WTC11 (cell line): ENCODE results near the gene PRKCSH. TPM values are rescaled to one million over a fixed set of nuclear protein-coding genes. Genes with fewer than 3 reads are reported as not detected.

ENCODE experiments used
- ATAC-seq: fragments of 200-7000 bp; cut with Tn5 transposase; 2 replicates; pipeline ENCODE4 v1.10.0; 2021; ENCODE audit warnings: mild to moderate bottlenecking, moderate library complexity
- CTCF ChIA-PET: fragments of 300-600 bp; sonication (Branson Sonifier 250); formaldehyde crosslinking; loops from one replicate; lab custom pipeline; 2021; ENCODE audit warnings: antibody characterized with exemption; lab: Charles Lee
- POLR2A ChIA-PET: fragments of 350-600 bp; sonication (Branson Sonifier 250); formaldehyde crosslinking; loops from one replicate; lab custom pipeline; 2021; ENCODE audit warnings: antibody characterized with exemption; lab: Charles Lee
- DNase-seq: peaks from one replicate; pipeline ENCODE4 v3.0.0; 2021; ENCODE audit warnings: low spot score
- H3K27ac Mint-ChIP-seq: 2 replicates; pipeline ENCODE4 v1.8.0; 2021; ENCODE audit warnings: mixed read lengths
- H3K27me3 Mint-ChIP-seq: 2 replicates; pipeline ENCODE4 v1.8.0; 2021; ENCODE audit warnings: low read depth, mild to moderate bottlenecking, moderate library complexity, mixed read lengths
- H3K36me3 Mint-ChIP-seq: 2 replicates; pipeline ENCODE4 v1.8.0; 2021; ENCODE audit warnings: mixed read lengths
- H3K4me1 Mint-ChIP-seq: 2 replicates; pipeline ENCODE4 v1.8.0; 2022; ENCODE audit warnings: mixed read lengths
- H3K4me3 Mint-ChIP-seq: 2 replicates; pipeline ENCODE4 v1.8.0; 2021; ENCODE audit warnings: mild to moderate bottlenecking, moderate library complexity, mixed read lengths
- H3K9me3 Mint-ChIP-seq: 2 replicates; pipeline ENCODE4 v1.8.0; 2021; ENCODE audit warnings: mixed read lengths
- AR ChIP-seq: fragments of 250-450 bp; sonication (Bioruptor Pico); IDR thresholded peaks from 2 replicates; pipeline ENCODE4 v1.9.0; 2021; ENCODE audit warnings: mild to moderate bottlenecking
- ELF4 ChIP-seq: sonication (generic); formaldehyde crosslinking; IDR thresholded peaks from 2 replicates; pipeline ENCODE4 v1.8.1; 2022; ENCODE audit warnings: low read depth, mild to moderate bottlenecking, moderate library complexity, missing genetic modification reagents
- EMX1 ChIP-seq: fragments of 250-450 bp; sonication (Bioruptor Pico); IDR thresholded peaks from 2 replicates; pipeline ENCODE4 v1.8.0; 2021; ENCODE audit warnings: mild to moderate bottlenecking
- ESRRA ChIP-seq: sonication (generic); formaldehyde crosslinking; IDR thresholded peaks from 2 replicates; pipeline ENCODE4 v1.8.1; 2022; ENCODE audit warnings: mild to moderate bottlenecking, missing genetic modification reagents, borderline replicate concordance
- KAT7 ChIP-seq: sonication (generic); formaldehyde crosslinking; IDR thresholded peaks from 2 replicates; pipeline ENCODE4 v1.8.1; 2023; ENCODE audit warnings: missing genetic modification reagents, mild to moderate bottlenecking, borderline replicate concordance
- MAX ChIP-seq: sonication (generic); formaldehyde crosslinking; IDR thresholded peaks from 2 replicates; pipeline ENCODE4 v1.8.0; 2022; ENCODE audit warnings: mild to moderate bottlenecking, missing genetic modification reagents
- MYBL2 ChIP-seq: sonication (generic); formaldehyde crosslinking; IDR thresholded peaks from 2 replicates; pipeline ENCODE4 v1.8.1; 2023; ENCODE audit warnings: mild to moderate bottlenecking, moderate library complexity, missing genetic modification reagents
- NFE2L1 ChIP-seq: sonication (generic); formaldehyde crosslinking; IDR thresholded peaks from 2 replicates; pipeline ENCODE4 v1.8.1; 2023; ENCODE audit warnings: missing genetic modification reagents
- NR2C2 ChIP-seq: sonication (generic); formaldehyde crosslinking; IDR thresholded peaks from 2 replicates; pipeline ENCODE4 v1.8.0; 2022; ENCODE audit warnings: mild to moderate bottlenecking, missing genetic modification reagents
- PRDM15 ChIP-seq: sonication (generic); formaldehyde crosslinking; IDR thresholded peaks from 2 replicates; pipeline ENCODE4 v1.8.0; 2022; ENCODE audit warnings: missing genetic modification reagents
- SMAD3 ChIP-seq: sonication (generic); formaldehyde crosslinking; IDR thresholded peaks from 2 replicates; pipeline ENCODE4 v1.8.0; 2022; ENCODE audit warnings: missing genetic modification reagents, mild to moderate bottlenecking, borderline replicate concordance
- USF1 ChIP-seq: sonication (generic); formaldehyde crosslinking; IDR thresholded peaks from 2 replicates; pipeline ENCODE4 v1.8.0; 2022; ENCODE audit warnings: mild to moderate bottlenecking, missing genetic modification reagents
- ZNF138 ChIP-seq: sonication (generic); formaldehyde crosslinking; conservative IDR thresholded peaks from 2 replicates; pipeline ENCODE4 v1.8.1; 2022; ENCODE audit warnings: mild to moderate bottlenecking, moderate library complexity, missing genetic modification reagents
- ZNF263 ChIP-seq: sonication (generic); formaldehyde crosslinking; IDR thresholded peaks from 2 replicates; pipeline ENCODE4 v1.8.1; 2022; ENCODE audit warnings: low read depth, mild to moderate bottlenecking, moderate library complexity, missing genetic modification reagents
- ZNF281 ChIP-seq: sonication (generic); formaldehyde crosslinking; IDR thresholded peaks from 2 replicates; pipeline ENCODE4 v1.8.0; 2023; ENCODE audit warnings: mild to moderate bottlenecking, missing genetic modification reagents
- ZNF317 ChIP-seq: sonication (generic); formaldehyde crosslinking; IDR thresholded peaks from 2 replicates; pipeline ENCODE4 v1.8.1; 2023; ENCODE audit warnings: low read depth, mild to moderate bottlenecking, moderate library complexity, missing genetic modification reagents, borderline replicate concordance
- ZNF396 ChIP-seq: fragments of 250-450 bp; sonication (Bioruptor Pico); IDR thresholded peaks from 2 replicates; pipeline ENCODE4 v1.8.0; 2021; ENCODE audit warnings: mild to moderate bottlenecking, moderate library complexity, borderline replicate concordance
- ZNF425 ChIP-seq: fragments of 250-450 bp; sonication (Bioruptor Pico); conservative IDR thresholded peaks from 2 replicates; pipeline ENCODE4 v1.9.0; 2021; ENCODE audit warnings: mild to moderate bottlenecking
- ZNF512 ChIP-seq: sonication (generic); formaldehyde crosslinking; IDR thresholded peaks from 2 replicates; pipeline ENCODE4 v1.8.1; 2022; ENCODE audit warnings: missing genetic modification reagents, borderline replicate concordance
- ZNF671 ChIP-seq: fragments of 250-450 bp; sonication (Bioruptor Pico); IDR thresholded peaks from 2 replicates; pipeline ENCODE4 v1.8.0; 2021; ENCODE audit warnings: mild to moderate bottlenecking
- total RNA-seq: library from RNA; stranded (reverse); gene quantifications from 3 replicates; pipeline ENCODE4 v1.2.3, GENCODE V29; 2021

The PRKCSH gene
- total RNA-seq, 1 experiment from 2014 or later: 396 TPM

GRCh38 chr19:11452620-11453310, 17.3 kb downstream of the PRKCSH start:
- H3K4me1 Mint-ChIP-seq: peaks cover 28% of the 10 kb centered on the region
- ChIA-PET CTCF (interaction anchor here (0.5 to 2.4 kb wide), 28 partner anchors 9 to 791 kb away, joined by 3 to 37 read pairs (median 6); partner anchors contain the start of genes CCDC159, ECSIT, ELAVL3 and EPOR), POLR2A (interaction anchor here (1.1 kb wide), 1 partner anchor 30 kb away, joined by 8 read pairs; no protein-coding TSS in a partner anchor)
- peak overlapping the region; percentile 83; the same call in 1 of the 2 replicates for H3K27ac Mint-ChIP-seq
- H3K9me3 Mint-ChIP-seq: no peaks in the 10 kb centered on the region
- peaks cover 2% of the 10 kb centered on the region; the same call in 1 of the 2 replicates for H3K36me3 Mint-ChIP-seq
- DNase-seq (peak; percentile 50), ATAC-seq (no peak; the same call in 1 of the 2 replicates)
- H3K27me3 Mint-ChIP-seq: no peaks in the 10 kb centered on the region; the same call in 1 of the 2 replicates
- H3K4me3 Mint-ChIP-seq: peak overlapping the region; percentile 38
- TF ChIP-seq ZNF138 (CRISPR knock-in tag) (no peak), PRDM15 (CRISPR knock-in tag) (no peak), EMX1 (CRISPR knock-in tag) (no peak), KAT7 (no peak), ZNF512 (CRISPR knock-in tag) (no peak), ELF4 (CRISPR knock-in tag) (no peak), ZNF281 (no peak), MAX (CRISPR knock-in tag) (no peak), ZNF671 (CRISPR knock-in tag) (no peak), AR (no peak), ZNF425 (no peak), ZNF317 (no peak), ESRRA (CRISPR knock-in tag) (no peak), USF1 (CRISPR knock-in tag) (no peak), ZNF263 (no peak), ZNF396 (CRISPR knock-in tag) (no peak), SMAD3 (no peak), NFE2L1 (no peak), MYBL2 (no peak), NR2C2 (CRISPR knock-in tag) (no peak)
